IPS-18a (cell line): ENCODE data around the gene CEP170.
"Not testable (repeated sequence)": the region's sequence is repeated elsewhere in the genome, so short reads cannot be mapped to it uniquely, and the experiment has no call there.

Experiments used
- H3K27ac ChIP-seq: one replicate; pipeline ENCODE4 v1.5.1; 2013; ENCODE audit warnings: low read length
- H3K27me3 ChIP-seq: one replicate; pipeline ENCODE4 v1.6.1; 2013; ENCODE audit warnings: mild to moderate bottlenecking, low read length; ENCODE audit not compliant: control insufficient read depth, insufficient read depth
- H3K36me3 ChIP-seq: one replicate; pipeline ENCODE4 v1.6.1; 2013; ENCODE audit warnings: low read depth, low read length; ENCODE audit not compliant: control insufficient read depth
- H3K4me1 ChIP-seq: one replicate; pipeline ENCODE4 v1.6.1; 2013; ENCODE audit warnings: low read depth, low read length; ENCODE audit not compliant: control insufficient read depth
- H3K4me3 ChIP-seq: one replicate; pipeline ENCODE4 v1.5.1; 2013; ENCODE audit warnings: low read length
- H3K9ac ChIP-seq: one replicate; pipeline ENCODE4 v1.6.1; 2013; ENCODE audit warnings: mild to moderate bottlenecking, low read length, moderate library complexity
- H3K9me3 ChIP-seq: one replicate; pipeline ENCODE4 v1.6.1; 2013; ENCODE audit warnings: low read depth, low read length; ENCODE audit not compliant: control insufficient read depth

The CEP170 gene

DNA sequence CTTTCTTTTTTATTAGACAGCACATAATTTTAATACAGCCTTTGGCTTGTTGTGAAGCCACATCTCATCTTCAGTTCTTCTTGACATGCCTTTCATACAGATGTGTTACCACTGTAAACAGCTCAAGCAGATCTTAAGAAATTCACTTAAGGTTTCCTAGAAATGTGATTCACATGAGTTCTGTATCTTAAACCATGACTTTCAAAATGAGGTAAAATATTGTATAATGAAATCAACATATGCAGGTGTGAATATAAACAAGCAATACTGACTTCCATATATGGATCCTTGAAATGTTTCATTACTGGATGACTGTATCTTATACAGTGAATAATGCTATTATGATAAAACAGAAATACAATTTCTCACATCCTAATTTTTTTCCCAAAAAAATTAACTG lies 107.7 kb downstream of the CEP170 start:
- H3K9me3 ChIP-seq, H3K4me3 ChIP-seq, H3K27me3 ChIP-seq, H3K36me3 ChIP-seq, H3K4me1 ChIP-seq, H3K27ac ChIP-seq, H3K9ac ChIP-seq: not testable (repeated sequence)

DNA sequence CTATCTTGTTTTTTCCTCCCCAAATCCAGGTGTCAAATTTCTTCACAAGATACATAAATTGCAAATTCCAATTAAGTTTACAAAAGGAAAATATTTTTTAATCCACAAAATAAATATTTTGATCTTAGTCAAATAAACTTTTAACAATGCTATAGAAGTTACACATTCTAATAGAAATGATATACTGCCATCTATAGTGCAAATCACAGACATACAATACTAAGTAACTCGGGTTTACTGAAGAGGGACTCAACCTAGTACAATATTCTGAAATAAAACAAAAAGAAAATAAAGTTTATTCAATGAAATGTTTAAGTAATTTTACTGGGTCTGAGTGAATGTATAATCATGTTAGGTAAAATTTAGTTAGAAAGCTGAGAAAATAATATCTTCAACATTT lies 114.6 kb downstream of the CEP170 start:
- H3K27ac ChIP-seq, H3K9me3 ChIP-seq, H3K4me1 ChIP-seq, H3K36me3 ChIP-seq, H3K27me3 ChIP-seq, H3K9ac ChIP-seq, H3K4me3 ChIP-seq: not testable (repeated sequence)

DNA sequence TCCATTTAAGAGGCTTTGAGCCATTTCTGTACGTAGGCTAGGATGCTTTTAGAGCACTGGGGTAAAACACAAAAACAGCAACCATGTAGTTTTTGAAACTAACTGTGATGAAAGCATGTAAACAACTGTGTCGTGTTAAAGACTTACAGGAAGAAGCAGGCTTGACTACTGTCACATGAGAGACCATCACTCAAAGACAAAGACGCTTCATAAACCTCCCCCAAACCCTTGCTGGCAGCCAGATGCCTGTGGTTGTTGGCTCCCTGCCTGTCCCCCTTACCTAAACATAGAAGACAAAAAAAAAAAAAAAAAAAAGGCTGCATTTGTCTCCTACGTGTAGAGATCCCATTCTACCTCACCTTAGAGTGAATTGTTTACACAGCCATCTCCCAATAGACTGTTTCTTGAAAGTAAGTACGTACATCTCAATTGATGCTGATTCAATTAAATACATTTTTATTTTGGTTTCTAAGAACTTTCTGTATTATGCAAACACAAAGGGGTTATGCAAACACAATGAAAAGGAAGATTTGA lies 132.1 kb downstream of the CEP170 start:
- H3K27me3 ChIP-seq, H3K9ac ChIP-seq, H3K4me1 ChIP-seq, H3K36me3 ChIP-seq, H3K9me3 ChIP-seq, H3K27ac ChIP-seq, H3K4me3 ChIP-seq: not testable (repeated sequence)

DNA sequence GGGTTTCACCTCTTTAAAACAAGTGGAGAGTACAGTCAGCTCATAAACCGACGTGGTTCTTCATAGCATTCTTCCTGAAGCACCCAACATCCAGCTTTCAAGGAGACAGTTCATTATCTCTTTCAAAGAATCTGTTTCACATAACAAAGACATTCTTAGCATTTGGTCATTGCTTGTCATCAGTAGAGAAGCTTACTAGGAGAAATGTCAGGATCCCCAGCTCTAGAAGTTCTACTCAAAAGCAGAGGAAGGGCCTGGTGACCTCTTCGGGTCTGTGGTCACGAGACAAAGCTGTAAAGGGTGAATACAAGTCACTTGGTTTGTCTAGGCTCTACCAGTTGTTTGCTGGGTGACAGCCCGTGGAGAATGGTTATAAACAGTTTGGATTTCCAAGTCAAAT lies 133.1 kb downstream of the CEP170 start:
- H3K4me1 ChIP-seq, H3K9me3 ChIP-seq, H3K36me3 ChIP-seq, H3K4me3 ChIP-seq, H3K27ac ChIP-seq, H3K9ac ChIP-seq, H3K27me3 ChIP-seq: not testable (repeated sequence)

DNA sequence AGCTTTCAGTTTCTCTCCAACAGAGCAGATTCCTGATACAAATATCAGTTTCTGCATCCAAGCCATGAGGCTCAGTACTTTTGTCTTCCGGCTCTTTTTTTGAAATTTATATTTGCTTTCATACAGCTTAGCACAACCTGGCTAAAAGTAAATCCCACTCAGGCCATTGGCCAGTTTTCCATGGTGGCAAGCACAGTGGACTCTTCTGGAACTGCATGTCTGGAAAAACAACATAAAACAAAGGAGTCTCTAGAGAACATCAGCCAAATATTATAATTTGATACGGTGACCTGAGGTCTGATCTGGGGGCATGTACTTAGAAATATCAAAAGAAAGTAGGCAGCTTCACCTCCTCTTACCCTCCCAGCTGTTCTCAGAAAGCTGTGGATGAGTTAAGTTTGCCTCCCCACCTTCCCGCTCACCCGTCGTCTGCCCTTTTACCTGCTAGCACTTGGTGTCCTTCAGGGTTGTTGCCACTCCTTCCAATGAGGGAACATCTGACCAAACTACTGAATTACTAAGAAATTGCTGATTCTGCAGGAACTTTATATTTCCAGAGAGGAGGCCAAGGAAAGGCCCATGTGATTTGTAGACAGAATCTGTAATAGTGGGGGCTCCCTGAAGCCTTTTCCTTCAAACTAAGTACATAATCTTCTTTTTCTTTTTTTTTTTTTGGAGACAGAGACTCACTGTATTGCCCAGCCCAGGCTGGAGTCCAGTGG lies 136.3 kb downstream of the CEP170 start:
- H3K9ac ChIP-seq, H3K27ac ChIP-seq, H3K36me3 ChIP-seq, H3K4me3 ChIP-seq, H3K27me3 ChIP-seq, H3K4me1 ChIP-seq, H3K9me3 ChIP-seq: not testable (repeated sequence)

DNA sequence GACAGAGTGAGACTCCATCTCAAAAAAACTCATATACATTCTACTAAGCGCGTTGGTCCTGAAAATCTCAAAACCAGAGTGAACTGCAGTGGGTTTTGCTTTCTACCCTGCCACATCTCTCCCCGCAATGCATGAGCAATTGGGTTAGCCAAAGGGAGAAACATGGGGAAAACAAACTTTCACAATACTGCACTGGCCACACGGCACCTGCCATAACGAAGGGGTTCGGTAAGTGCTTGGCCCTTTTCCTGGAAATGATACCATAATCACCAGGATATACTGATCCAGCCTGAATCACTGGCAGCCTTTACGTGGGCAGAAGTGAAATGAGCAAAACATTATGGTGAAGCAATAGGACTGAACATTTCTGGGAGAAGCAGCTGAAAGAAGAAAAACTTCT lies 138.9 kb downstream of the CEP170 start:
- H3K27me3 ChIP-seq, H3K27ac ChIP-seq, H3K9ac ChIP-seq, H3K4me1 ChIP-seq, H3K36me3 ChIP-seq, H3K4me3 ChIP-seq, H3K9me3 ChIP-seq: not testable (repeated sequence)

DNA sequence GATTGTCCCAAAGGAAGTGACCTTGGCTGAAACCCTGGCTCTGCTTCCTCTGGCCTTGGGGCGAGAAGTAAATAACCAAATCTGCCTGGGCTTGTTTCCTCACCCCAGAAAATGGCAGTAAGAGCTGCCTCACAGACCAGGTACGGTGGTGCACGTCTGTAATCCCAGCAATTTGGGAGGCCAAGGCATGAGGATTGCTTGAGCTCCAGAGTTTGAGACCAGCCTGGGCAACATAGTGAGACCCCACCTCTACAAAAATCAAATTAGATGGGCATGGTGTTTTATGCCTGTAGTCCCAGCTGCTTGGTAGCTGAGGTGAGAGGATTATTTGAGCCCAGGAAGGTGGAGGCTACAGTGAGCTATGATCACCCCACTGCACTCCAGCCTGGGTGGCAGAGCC lies 140.3 kb downstream of the CEP170 start:
- H3K27ac ChIP-seq, H3K4me1 ChIP-seq: not testable (repeated sequence)

DNA sequence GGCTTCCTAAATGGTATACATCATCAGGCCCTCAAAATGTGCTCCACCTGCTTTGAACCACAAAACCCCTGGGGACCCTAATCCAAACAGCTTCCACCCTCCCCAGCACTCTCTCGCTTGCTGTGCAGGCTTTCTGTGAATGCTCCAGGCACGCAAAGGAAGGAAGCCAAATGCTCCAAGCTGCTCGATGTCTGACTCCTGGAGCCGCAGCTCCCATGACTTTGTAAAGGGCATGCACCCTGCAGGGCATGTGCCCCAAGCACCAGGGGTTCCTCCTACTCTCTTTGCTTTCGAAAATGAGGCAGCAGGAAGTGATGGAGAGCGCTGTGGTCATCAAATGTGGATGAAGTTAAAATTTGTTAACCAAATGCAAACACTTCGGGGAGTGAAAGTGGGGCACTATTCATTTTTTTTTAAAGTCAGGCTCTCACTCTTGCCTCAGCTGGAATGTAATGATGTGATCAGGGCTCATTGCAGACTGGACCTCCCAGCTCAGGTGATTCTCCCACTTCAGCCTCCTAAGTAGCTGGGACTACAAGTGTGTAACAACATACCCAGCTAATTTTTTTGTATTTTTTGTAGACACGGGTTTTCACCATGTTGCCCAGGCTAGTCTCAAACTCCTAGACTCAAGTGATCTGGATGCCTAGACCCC lies 140.9 kb downstream of the CEP170 start:
- H3K4me1 ChIP-seq, H3K4me3 ChIP-seq, H3K9me3 ChIP-seq, H3K27ac ChIP-seq, H3K27me3 ChIP-seq, H3K9ac ChIP-seq, H3K36me3 ChIP-seq: not testable (repeated sequence)

More for the DNA sequence above, 140.3 kb downstream of the CEP170 start:
- H3K4me3 ChIP-seq, H3K36me3 ChIP-seq, H3K27me3 ChIP-seq, H3K9me3 ChIP-seq, H3K9ac ChIP-seq: not testable (repeated sequence)

DNA sequence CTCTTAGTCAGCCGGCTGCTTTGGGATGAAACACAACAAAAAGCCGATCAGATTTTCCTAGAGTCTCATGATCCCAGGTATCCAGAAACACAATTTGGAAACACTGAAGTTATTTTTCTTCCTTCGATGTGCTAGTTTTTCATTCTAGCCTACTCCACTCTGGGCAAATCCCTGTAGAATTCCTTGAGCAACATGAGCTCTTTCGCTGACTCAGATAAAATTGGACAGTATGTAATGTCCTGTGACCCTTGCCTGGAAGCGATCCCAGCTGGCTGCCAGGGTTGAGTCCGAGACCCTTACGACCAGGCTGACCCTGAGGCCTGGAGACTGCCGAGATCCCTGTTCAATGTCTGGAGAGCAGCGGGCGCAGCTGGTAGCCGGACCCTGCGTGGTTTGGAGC lies 147.9 kb downstream of the CEP170 start:
- not testable (repeated sequence) for H3K27ac ChIP-seq, H3K4me3 ChIP-seq, H3K9ac ChIP-seq, H3K36me3 ChIP-seq, H3K9me3 ChIP-seq, H3K4me1 ChIP-seq, H3K27me3 ChIP-seq

DNA sequence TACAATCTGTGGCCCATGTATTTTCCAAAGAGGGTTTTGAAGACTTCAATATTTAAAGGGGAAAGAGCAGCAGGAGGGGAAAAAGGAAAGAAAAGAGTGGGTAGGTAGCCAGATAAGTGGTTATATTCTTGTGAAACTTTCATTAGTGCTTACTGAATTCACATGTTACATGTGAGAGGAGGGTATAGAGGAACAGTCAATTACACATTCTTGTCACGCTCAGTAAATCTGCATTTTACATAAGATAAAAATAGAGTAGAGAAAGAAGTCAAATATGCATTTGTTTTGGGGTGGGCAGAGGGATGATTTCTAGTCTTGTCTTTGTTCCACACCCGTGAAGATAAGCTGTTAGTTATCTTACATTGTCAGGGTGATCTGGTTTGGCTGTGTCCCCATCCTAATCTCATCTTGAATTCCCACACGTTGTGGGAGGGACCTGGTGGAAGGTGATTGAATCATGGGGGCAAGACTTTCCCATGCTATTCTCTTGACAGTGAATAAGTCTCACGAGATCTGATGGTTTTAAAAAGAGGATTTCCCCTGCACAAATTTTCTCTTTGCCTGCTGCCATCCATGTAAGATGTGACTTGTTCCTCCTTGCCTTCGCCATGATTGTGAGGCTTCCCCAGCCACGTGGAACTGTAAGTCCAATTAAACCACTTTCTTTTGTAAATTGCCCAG lies 149.3 kb downstream of the CEP170 start:
- not testable (repeated sequence) for H3K4me3 ChIP-seq, H3K27me3 ChIP-seq, H3K27ac ChIP-seq, H3K36me3 ChIP-seq, H3K4me1 ChIP-seq, H3K9ac ChIP-seq, H3K9me3 ChIP-seq

DNA sequence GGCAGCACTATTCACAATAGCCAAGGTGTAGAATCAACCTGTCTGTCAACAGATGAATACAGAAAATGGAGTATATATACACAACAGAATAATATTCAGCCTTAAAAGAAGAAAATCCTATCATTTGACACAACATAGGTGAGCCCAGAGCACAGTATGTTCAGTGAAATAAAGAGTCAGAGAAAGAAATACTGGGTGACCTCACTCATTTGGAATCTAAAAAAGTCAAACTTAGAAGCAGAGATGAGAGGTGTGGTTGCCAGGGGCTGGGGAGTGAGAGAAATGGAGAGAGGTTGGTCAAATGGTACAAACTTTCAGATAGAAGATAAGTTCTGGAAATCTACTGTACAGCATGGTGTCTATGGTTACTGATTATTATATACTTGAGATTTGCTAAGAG lies 150.0 kb downstream of the CEP170 start:
- not testable (repeated sequence) for H3K27me3 ChIP-seq, H3K9me3 ChIP-seq, H3K27ac ChIP-seq, H3K36me3 ChIP-seq, H3K9ac ChIP-seq, H3K4me1 ChIP-seq, H3K4me3 ChIP-seq

DNA sequence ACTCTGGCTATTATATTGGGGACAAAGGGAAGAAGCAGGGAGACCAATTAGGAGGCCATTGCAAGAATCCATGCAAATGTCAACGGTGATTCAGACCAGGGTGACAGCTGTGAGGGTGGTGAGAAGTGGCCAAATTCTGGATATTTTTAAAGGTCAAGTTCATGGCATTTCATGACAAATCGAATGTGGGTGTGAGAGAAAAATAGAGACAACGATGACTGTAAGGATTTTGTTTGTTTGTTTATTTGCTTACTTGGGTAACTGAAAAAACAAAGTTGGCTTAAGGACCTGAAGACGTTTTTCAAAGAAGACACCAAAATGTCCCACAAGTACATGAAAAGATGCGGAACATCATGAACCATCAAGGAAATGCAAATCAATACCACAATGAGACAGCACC lies 150.6 kb downstream of the CEP170 start:
- not testable (repeated sequence) for H3K27me3 ChIP-seq, H3K9me3 ChIP-seq, H3K4me1 ChIP-seq, H3K27ac ChIP-seq, H3K36me3 ChIP-seq, H3K9ac ChIP-seq, H3K4me3 ChIP-seq
